Glutamatergic neuron (in vitro differentiated cells): ENCODE data around the gene HOGA1. TPM values are rescaled to one million over a fixed set of nuclear protein-coding genes. Genes with fewer than 3 reads are reported as not detected.

Source experiments
- DNase-seq: peaks from one replicate; pipeline ENCODE4 v3.0.0; 2022
- H3K27ac Mint-ChIP-seq: one replicate; pipeline ENCODE4 v1.8.0; 2020; ENCODE audit warnings: mild to moderate bottlenecking, mixed read lengths, inconsistent platforms; ENCODE audit not compliant: unreplicated experiment
- H3K27me3 Mint-ChIP-seq: one replicate; pipeline ENCODE4 v1.8.0; 2020; ENCODE audit warnings: mild to moderate bottlenecking, moderate library complexity, mixed read lengths, inconsistent platforms; ENCODE audit not compliant: unreplicated experiment
- H3K36me3 Mint-ChIP-seq: one replicate; pipeline ENCODE4 v1.8.0; 2020; ENCODE audit warnings: mild to moderate bottlenecking, mixed read lengths, inconsistent platforms; ENCODE audit not compliant: unreplicated experiment
- H3K4me1 Mint-ChIP-seq: one replicate; pipeline ENCODE4 v1.8.0; 2020; ENCODE audit warnings: mild to moderate bottlenecking, low read depth, mixed read lengths, inconsistent platforms; ENCODE audit not compliant: unreplicated experiment
- H3K4me3 Mint-ChIP-seq: one replicate; pipeline ENCODE4 v1.8.0; 2020; ENCODE audit warnings: mild to moderate bottlenecking, mixed read lengths, inconsistent platforms; ENCODE audit not compliant: unreplicated experiment
- H3K9me3 Mint-ChIP-seq: one replicate; pipeline ENCODE4 v1.8.0; 2020; ENCODE audit warnings: mild to moderate bottlenecking, moderate library complexity, mixed read lengths, inconsistent platforms; ENCODE audit not compliant: unreplicated experiment
- CTCF ChIP-seq: fragments of 200-600 bp; sonication (generic); IDR thresholded peaks from one replicate; pipeline ENCODE4 v1.5.0; 2021; ENCODE audit not compliant: partially characterized antibody, unreplicated experiment
- total RNA-seq: library from RNA; stranded (reverse); fragmentation: NEBNext Ultra II Directional; extraction: Animal tissue kit (Norgen Biotek cat#: 25700); gene quantifications from one replicate; pipeline ENCODE4 v1.2.1, GENCODE V29; 2021; ENCODE audit not compliant: unreplicated experiment

Gene HOGA1
- total RNA-seq, 1 donor from 2014 or later, result not detected

- no peak for TF ChIP-seq CTCF
- DNase-seq, result no peak
- Mint-ChIP-seq H3K9me3 (no peaks in the 10 kb centered on the region), H3K27me3 (no peaks in the 10 kb centered on the region), H3K4me3 (no peak within 1 kb of the TSS), H3K4me1 (no peaks in the 10 kb centered on the region), H3K36me3 (no peaks in the 10 kb centered on the region), H3K27ac (no peak within 1 kb of the TSS)
Observed at GRCh38 chr10:97589479-97589878, 5.3 kb downstream of the HOGA1 start, which contains the start of gene C10orf62. TSS of gene C10orf62 (plus strand) at chr10:97589721. CDS start at chr10:97589898, 177 bp downstream.

GRCh38 chr10:97590082-97590747, 6.0 kb downstream of the HOGA1 start:
- H3K36me3 Mint-ChIP-seq, result no peaks in the 10 kb centered on the region
- H3K27ac Mint-ChIP-seq, result no peak overlapping the region
- no peaks in the 10 kb centered on the region for H3K9me3 Mint-ChIP-seq
- DNase-seq, result no peak
- no peak overlapping the region for H3K4me3 Mint-ChIP-seq
- no peaks in the 10 kb centered on the region for H3K4me1 Mint-ChIP-seq
- no peaks in the 10 kb centered on the region for H3K27me3 Mint-ChIP-seq
- no peak for TF ChIP-seq CTCF

DNA sequence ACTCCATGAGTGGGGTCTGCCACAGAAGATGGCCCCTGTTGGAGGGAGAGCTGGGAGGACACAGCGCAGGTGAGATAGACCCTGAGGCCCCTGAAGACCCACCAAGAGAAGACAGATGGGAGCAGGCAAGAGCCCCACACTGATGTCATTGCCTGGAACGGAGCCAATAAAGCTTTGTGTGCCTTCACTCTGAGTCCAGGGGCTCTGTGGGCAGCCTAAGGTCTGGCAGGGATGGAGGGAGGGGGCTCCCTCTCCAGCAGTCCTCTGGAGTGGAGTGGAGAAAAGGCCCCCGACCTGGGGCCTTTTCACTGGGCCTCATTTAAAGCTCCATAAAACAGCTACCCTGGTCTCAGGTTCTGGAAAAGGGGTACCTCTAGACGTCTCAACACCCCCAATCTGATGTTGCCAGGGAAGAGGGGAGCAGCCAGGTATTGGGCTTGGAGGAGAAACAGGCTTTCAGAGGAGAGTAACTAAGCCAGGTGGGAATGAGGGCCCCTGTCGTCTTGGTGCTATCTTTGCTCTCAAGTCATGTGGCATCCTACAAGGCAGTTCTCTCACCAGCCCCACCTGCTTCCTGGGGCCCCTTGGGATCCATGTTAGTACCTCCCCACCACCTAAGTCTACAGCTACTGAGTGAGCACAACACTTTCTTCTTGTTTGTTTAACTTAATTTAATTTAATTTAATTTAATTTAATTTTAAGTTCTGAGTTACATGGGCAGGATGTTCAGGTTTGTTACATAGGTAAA, 6.7 kb downstream of the HOGA1 start:
- DNase-seq, result no peak
- Mint-ChIP-seq H3K27ac (no peak overlapping the region), H3K36me3 (no peaks in the 10 kb centered on the region), H3K9me3 (no peaks in the 10 kb centered on the region), H3K27me3 (no peaks in the 10 kb centered on the region), H3K4me1 (no peaks in the 10 kb centered on the region), H3K4me3 (no peak overlapping the region)
- no peak for TF ChIP-seq CTCF

DNA sequence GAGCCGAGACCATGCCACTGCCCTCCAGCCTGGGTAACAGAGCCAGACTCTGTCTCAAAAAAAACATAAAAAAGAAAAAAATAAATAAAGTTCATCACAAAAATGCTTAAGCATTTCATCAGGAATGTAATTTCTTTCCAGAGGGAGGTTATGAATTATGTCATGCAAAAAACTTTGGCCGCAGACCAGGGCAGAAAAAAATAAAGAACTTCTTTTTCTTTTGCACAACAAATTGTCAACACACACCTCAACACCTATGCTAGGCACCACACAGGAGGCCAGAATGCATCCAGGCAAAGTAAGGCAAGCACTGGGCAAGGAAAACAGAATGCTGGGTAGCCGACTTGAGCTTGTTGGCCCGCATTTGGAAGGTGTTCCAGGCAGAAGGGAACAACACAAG, 9.2 kb downstream of the HOGA1 start:
- TF ChIP-seq CTCF, result no peak
- no peak overlapping the region for H3K27ac Mint-ChIP-seq
- H3K9me3 Mint-ChIP-seq, result no peaks in the 10 kb centered on the region
- DNase-seq, result no peak
- no peaks in the 10 kb centered on the region for H3K36me3 Mint-ChIP-seq
- no peaks in the 10 kb centered on the region for H3K4me1 Mint-ChIP-seq
- no peak overlapping the region for H3K4me3 Mint-ChIP-seq
- H3K27me3 Mint-ChIP-seq, result no peaks in the 10 kb centered on the region
